Measurements from ENCODE around the gene AGBL3.

The AGBL3 gene

GRCh38 chr7:135181929-135182678 is 195.8 kb downstream of the AGBL3 start:
- H3K9me3 ChIP-seq (ENCODE audit: control insufficient read depth, low read length), result peaks cover 3% of the 10 kb centered on the region
- 95 to 96% methylated on average over 31 of the region's 31 CpGs for WGBS, 2 experiments
- no peak overlapping the region for H3K4me3 ChIP-seq (ENCODE audit: insufficient read depth, low read depth, low read length)
- H3K36me3 ChIP-seq (ENCODE audit: control insufficient read depth, insufficient read depth, low read length), result peaks cover 4% of the 10 kb centered on the region
- H3K27ac ChIP-seq (ENCODE audit: insufficient read depth, low read depth, low read length, poor library complexity, severe bottlenecking), result no peak overlapping the region
- H3K27me3 ChIP-seq (ENCODE audit: control insufficient read depth, insufficient read depth, low read length, poor library complexity, severe bottlenecking), result no peaks in the 10 kb centered on the region
- H3K4me1 ChIP-seq (ENCODE audit: control insufficient read depth, insufficient read depth, low read length), result peaks cover 5% of the 10 kb centered on the region

GRCh38 chr7:135183478-135183877 is 197.2 kb downstream of the AGBL3 start:
- Histone ChIP-seq H3K9me3 (ENCODE audit: control insufficient read depth, low read length) (peaks cover 3% of the 10 kb centered on the region), H3K27ac (ENCODE audit: insufficient read depth, low read depth, low read length, poor library complexity, severe bottlenecking) (no peak overlapping the region), H3K4me1 (ENCODE audit: control insufficient read depth, insufficient read depth, low read length) (no peaks in the 10 kb centered on the region), H3K27me3 (ENCODE audit: control insufficient read depth, insufficient read depth, low read length, poor library complexity, severe bottlenecking) (no peaks in the 10 kb centered on the region), H3K36me3 (ENCODE audit: control insufficient read depth, insufficient read depth, low read length) (peaks cover 4% of the 10 kb centered on the region), H3K4me3 (ENCODE audit: insufficient read depth, low read depth, low read length) (no peak overlapping the region)
- WGBS, 2 experiments, result 96 to 98% methylated on average over 7 of the region's 7 CpGs

GRCh38 chr7:135184254-135184841 is 198.0 kb downstream of the AGBL3 start:
- WGBS, 2 experiments, result 93 to 95% methylated on average over 5 of the region's 5 CpGs
- H3K36me3 ChIP-seq (ENCODE audit: control insufficient read depth, insufficient read depth, low read length), result peaks cover 4% of the 10 kb centered on the region
- no peaks in the 10 kb centered on the region for H3K27me3 ChIP-seq (ENCODE audit: control insufficient read depth, insufficient read depth, low read length, poor library complexity, severe bottlenecking)
- peaks cover 3% of the 10 kb centered on the region for H3K9me3 ChIP-seq (ENCODE audit: control insufficient read depth, low read length)
- no peaks in the 10 kb centered on the region for H3K4me1 ChIP-seq (ENCODE audit: control insufficient read depth, insufficient read depth, low read length)
- H3K4me3 ChIP-seq (ENCODE audit: insufficient read depth, low read depth, low read length), result no peak overlapping the region
- no peak overlapping the region for H3K27ac ChIP-seq (ENCODE audit: insufficient read depth, low read depth, low read length, poor library complexity, severe bottlenecking)

All from ectodermal cell (in vitro differentiated cells).